Measurements from ENCODE around the gene MYPOP. TPM values are rescaled to one million over a fixed set of nuclear protein-coding genes. Genes with fewer than 3 reads are reported as not detected.

MYPOP gene
- total and polyA plus RNA-seq, 2 experiments from 2014 or later = 3.1 to 3.5 TPM

- Histone ChIP-seq H3K9me3 (ENCODE audit: low read depth) (no peaks in the 10 kb centered on the region), H3K27me3 (no peaks in the 10 kb centered on the region), H2AFZ (peak overlapping the region; percentile 77), H3K9me2 (replicated peaks; ENCODE audit: insufficient read depth) (no peaks in the 10 kb centered on the region), H3K4me2 (peak overlapping the region; percentile 74), H3K4me3 (no peak overlapping the region), H3K36me3 (replicated peaks; ENCODE audit: insufficient read depth, low read depth) (no peaks in the 10 kb centered on the region), H3K27ac (peak overlapping the region; percentile 94), H4K20me1 (ENCODE audit: insufficient read depth, poor library complexity, severe bottlenecking) (no peaks in the 10 kb centered on the region), H3K79me2 (peaks cover 2% of the 10 kb centered on the region), H3K4me1 (ENCODE audit: insufficient read depth) (peaks cover 31% of the 10 kb centered on the region)
- 83% methylated on average over 2 of the region's 4 CpGs for WGBS (ENCODE audit: low lambda C conversion rate, missing lambda C conversion rate)
- no peak for TF ChIP-seq EZH2phosphoT487 (IDR thresholded peaks at IDR 0.05; ENCODE audit: low read depth, severe bottlenecking, unreplicated experiment)
- TF ChIP-seq CTCF (IDR thresholded peaks at IDR 0.05; ENCODE audit: poor library complexity) = no peak
- TF ChIP-seq EZH2 (IDR thresholded peaks at IDR 0.05; ENCODE audit: borderline replicate concordance) = no peak
- no peak for DNase-seq (ENCODE audit: low spot score)
Observed at GRCh38 chr19:45876161-45876410, 26.3 kb downstream of the MYPOP start.

GRCh38 chr19:45874620-45874966 is 27.8 kb downstream of the MYPOP start:
- Histone ChIP-seq H3K79me2 (peaks cover 11% of the 10 kb centered on the region), H3K27ac (peak overlapping the region; percentile 46), H4K20me1 (ENCODE audit: insufficient read depth, poor library complexity, severe bottlenecking) (no peaks in the 10 kb centered on the region), H3K4me1 (ENCODE audit: insufficient read depth) (peaks cover 31% of the 10 kb centered on the region), H2AFZ (no peak overlapping the region), H3K36me3 (replicated peaks; ENCODE audit: insufficient read depth, low read depth) (no peaks in the 10 kb centered on the region), H3K27me3 (no peaks in the 10 kb centered on the region), H3K9me3 (ENCODE audit: low read depth) (no peaks in the 10 kb centered on the region), H3K4me2 (no peak overlapping the region), H3K4me3 (no peak overlapping the region), H3K9me2 (replicated peaks; ENCODE audit: insufficient read depth) (no peaks in the 10 kb centered on the region)
- 87% methylated on average over 7 of the region's 7 CpGs for WGBS (ENCODE audit: low lambda C conversion rate, missing lambda C conversion rate)
- DNase-seq (ENCODE audit: low spot score) = no peak
- TF ChIP-seq EZH2phosphoT487 (IDR thresholded peaks at IDR 0.05; ENCODE audit: low read depth, severe bottlenecking, unreplicated experiment) = no peak
- no peak for TF ChIP-seq EZH2 (IDR thresholded peaks at IDR 0.05; ENCODE audit: borderline replicate concordance)
- TF ChIP-seq CTCF (IDR thresholded peaks at IDR 0.05; ENCODE audit: poor library complexity) = no peak

- no peaks in the 10 kb centered on the region for H3K9me2 ChIP-seq (replicated peaks; ENCODE audit: insufficient read depth)
Observed at GRCh38 chr19:45873219-45873772, 29.1 kb downstream of the MYPOP start.

More at GRCh38 chr19:45873219-45873772, 29.1 kb downstream of the MYPOP start:
- no peak for TF ChIP-seq EZH2 (IDR thresholded peaks at IDR 0.05; ENCODE audit: borderline replicate concordance)
- no peak for TF ChIP-seq CTCF (IDR thresholded peaks at IDR 0.05; ENCODE audit: poor library complexity)
- no peak for TF ChIP-seq EZH2phosphoT487 (IDR thresholded peaks at IDR 0.05; ENCODE audit: low read depth, severe bottlenecking, unreplicated experiment)
- Histone ChIP-seq H3K4me1 (ENCODE audit: insufficient read depth) (peaks cover 27% of the 10 kb centered on the region), H3K4me3 (no peak overlapping the region), H3K9me3 (ENCODE audit: low read depth) (no peaks in the 10 kb centered on the region), H3K79me2 (peaks cover 22% of the 10 kb centered on the region), H3K4me2 (no peak overlapping the region), H2AFZ (no peak overlapping the region), H3K36me3 (replicated peaks; ENCODE audit: insufficient read depth, low read depth) (no peaks in the 10 kb centered on the region), H3K27me3 (no peaks in the 10 kb centered on the region), H3K27ac (peak overlapping the region; percentile 21), H4K20me1 (ENCODE audit: insufficient read depth, poor library complexity, severe bottlenecking) (no peaks in the 10 kb centered on the region)
- 78% methylated on average over 7 of the region's 7 CpGs for WGBS (ENCODE audit: low lambda C conversion rate, missing lambda C conversion rate)
- no peak for DNase-seq (ENCODE audit: low spot score)

All from hepatocyte (in vitro differentiated cells).